PFSK-1 (cell line): ENCODE measurements around the gene IGLON5.

Experiments used
- FOXP2 ChIP-seq: optimal IDR thresholded peaks from 2 replicates; pipeline ENCODE3; 2011; ENCODE audit warnings: borderline replicate concordance, control low read depth, inconsistent platforms; ENCODE audit not compliant: insufficient read depth; ENCODE audit errors: extremely low read length, extremely low read depth
- POLR2AphosphoS5 ChIP-seq: IDR thresholded peaks from 2 replicates; pipeline ENCODE4 v1.6.1; 2012; ENCODE audit warnings: low read depth, mild to moderate bottlenecking, control low read depth, low read length, moderate library complexity
- SIN3A ChIP-seq: IDR thresholded peaks from 2 replicates; pipeline ENCODE4 v1.6.1; 2012; ENCODE audit warnings: mild to moderate bottlenecking, low read length, moderate library complexity, borderline replicate concordance; ENCODE audit not compliant: insufficient read depth
- TAF1 ChIP-seq: IDR thresholded peaks from 2 replicates; pipeline ENCODE4 v1.6.1; 2012; ENCODE audit warnings: low read length, control low read depth, borderline replicate concordance; ENCODE audit not compliant: insufficient read depth
- TF ChIP-seq, protein P1 (sequence below), 2 experiments: IDR thresholded peaks; 2 replicates each; pipeline versions ENCODE4 v1.6.1 to v1.8.0; 2011 to 2012; ENCODE audit warnings: low read depth in 2 of 2, low read length in 2 of 2, control low read depth in 1 of 2, inconsistent platforms in 1 of 2, mild to moderate bottlenecking in 1 of 2, moderate library complexity in 1 of 2; ENCODE audit not compliant: insufficient read depth in 1 of 2

Gene IGLON5

GRCh38 chr19:51294211-51294976, 17.1 kb upstream of the IGLON5 start:
- TF ChIP-seq TAF1: no peak
- no peak for TF ChIP-seq POLR2AphosphoS5
- TF ChIP-seq FOXP2: no peak
- no peak for TF ChIP-seq SIN3A
- TF ChIP-seq, protein P1, sequence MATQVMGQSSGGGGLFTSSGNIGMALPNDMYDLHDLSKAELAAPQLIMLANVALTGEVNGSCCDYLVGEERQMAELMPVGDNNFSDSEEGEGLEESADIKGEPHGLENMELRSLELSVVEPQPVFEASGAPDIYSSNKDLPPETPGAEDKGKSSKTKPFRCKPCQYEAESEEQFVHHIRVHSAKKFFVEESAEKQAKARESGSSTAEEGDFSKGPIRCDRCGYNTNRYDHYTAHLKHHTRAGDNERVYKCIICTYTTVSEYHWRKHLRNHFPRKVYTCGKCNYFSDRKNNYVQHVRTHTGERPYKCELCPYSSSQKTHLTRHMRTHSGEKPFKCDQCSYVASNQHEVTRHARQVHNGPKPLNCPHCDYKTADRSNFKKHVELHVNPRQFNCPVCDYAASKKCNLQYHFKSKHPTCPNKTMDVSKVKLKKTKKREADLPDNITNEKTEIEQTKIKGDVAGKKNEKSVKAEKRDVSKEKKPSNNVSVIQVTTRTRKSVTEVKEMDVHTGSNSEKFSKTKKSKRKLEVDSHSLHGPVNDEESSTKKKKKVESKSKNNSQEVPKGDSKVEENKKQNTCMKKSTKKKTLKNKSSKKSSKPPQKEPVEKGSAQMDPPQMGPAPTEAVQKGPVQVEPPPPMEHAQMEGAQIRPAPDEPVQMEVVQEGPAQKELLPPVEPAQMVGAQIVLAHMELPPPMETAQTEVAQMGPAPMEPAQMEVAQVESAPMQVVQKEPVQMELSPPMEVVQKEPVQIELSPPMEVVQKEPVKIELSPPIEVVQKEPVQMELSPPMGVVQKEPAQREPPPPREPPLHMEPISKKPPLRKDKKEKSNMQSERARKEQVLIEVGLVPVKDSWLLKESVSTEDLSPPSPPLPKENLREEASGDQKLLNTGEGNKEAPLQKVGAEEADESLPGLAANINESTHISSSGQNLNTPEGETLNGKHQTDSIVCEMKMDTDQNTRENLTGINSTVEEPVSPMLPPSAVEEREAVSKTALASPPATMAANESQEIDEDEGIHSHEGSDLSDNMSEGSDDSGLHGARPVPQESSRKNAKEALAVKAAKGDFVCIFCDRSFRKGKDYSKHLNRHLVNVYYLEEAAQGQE (IDR thresholded peaks at IDR 0.05; ENCODE audit: insufficient read depth in 1 of 2, low read depth in 2 of 2, low read length in 2 of 2): no peak

DNA sequence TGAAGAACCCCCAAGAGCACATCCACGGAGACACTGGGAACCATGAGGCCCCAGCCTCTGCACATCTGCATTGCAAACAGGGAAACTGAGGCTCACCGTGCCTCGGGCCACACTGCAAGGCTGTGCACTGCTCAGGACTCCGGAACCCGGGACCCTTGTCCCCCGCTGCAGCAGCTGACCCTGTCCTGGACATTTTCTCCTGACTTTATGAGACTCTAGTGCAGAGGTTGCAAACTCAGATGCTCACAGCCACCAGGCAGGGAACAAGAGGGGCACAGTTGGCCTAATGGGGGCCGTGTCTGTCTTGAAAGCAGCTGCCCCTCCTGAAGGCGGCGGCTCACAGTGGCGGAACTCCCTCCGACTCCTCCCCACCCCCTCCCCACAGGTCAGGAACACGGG, 16.5 kb upstream of the IGLON5 start:
- no peak for TF ChIP-seq SIN3A
- no peak for TF ChIP-seq POLR2AphosphoS5
- TF ChIP-seq, protein P1 (IDR thresholded peaks at IDR 0.05; ENCODE audit: insufficient read depth in 1 of 2, low read depth in 2 of 2, low read length in 2 of 2): no peak
- TF ChIP-seq FOXP2: no peak
- no peak for TF ChIP-seq TAF1

- TF ChIP-seq TAF1: no peak
Observed at GRCh38 chr19:51295382-51296126, 15.9 kb upstream of the IGLON5 start.

- TF ChIP-seq SIN3A (no peak), POLR2AphosphoS5 (no peak), TAF1 (no peak), FOXP2 (no peak)
- TF ChIP-seq, protein P1 (IDR thresholded peaks at IDR 0.05; ENCODE audit: insufficient read depth in 1 of 2, low read depth in 2 of 2, low read length in 2 of 2): no peak
Observed at GRCh38 chr19:51296336-51297093, 14.9 kb upstream of the IGLON5 start.

DNA sequence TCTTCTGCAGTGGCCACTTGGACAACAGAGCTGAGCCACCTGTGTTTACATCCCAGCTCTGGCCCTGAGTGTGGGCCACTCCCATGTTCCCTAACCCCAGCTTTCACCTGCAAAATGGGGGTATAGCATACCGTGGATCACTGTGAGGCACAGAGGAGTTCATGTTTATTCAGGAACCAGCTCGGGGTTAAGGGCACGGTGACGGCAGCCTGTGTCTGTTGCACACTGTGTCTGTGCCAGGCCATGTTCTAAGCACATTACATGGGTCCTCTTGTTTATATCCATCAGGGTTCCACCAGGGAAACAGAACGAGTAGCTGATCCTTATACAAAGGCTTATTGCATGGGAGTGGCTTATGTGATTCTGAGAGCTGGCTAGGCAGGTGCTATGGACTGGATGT, 14.0 kb upstream of the IGLON5 start:
- TF ChIP-seq FOXP2 (no peak), TAF1 (no peak), SIN3A (no peak), POLR2AphosphoS5 (no peak)
- TF ChIP-seq, protein P1 (IDR thresholded peaks at IDR 0.05; ENCODE audit: insufficient read depth in 1 of 2, low read depth in 2 of 2, low read length in 2 of 2): no peak
